ENCODE data around the gene POLA1. TPM values are rescaled to one million over a fixed set of nuclear protein-coding genes. Genes with fewer than 3 reads are reported as not detected.

Gene POLA1
- total RNA-seq, 1 donor from 2014 or later, result 7.4 TPM

DNA sequence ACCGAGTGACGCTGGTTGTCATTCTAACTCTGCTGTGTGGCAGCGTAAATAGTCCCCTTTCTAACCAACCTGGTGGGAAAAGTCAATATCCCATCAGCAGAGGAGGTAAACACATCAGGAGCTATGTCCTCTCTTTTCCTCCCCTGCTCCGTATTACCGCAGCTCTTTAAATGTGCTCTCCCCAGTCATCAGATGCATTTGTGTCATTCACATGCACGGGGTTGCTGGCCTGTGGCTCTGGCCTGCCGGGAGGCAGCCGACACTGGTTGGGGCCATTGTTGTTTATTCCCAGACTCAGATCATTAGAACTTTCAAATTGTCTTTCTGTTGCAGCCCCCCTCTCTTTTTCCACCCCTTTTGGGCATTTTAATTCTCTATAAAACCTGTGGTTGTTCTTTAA lies 300.2 kb downstream of the POLA1 start:
- DNase-seq (ENCODE audit: low read depth) (no peak), FAIRE-seq (no peak)
- no peak overlapping the region for H3K4me3 ChIP-seq (ENCODE audit: low read depth, low read length)
- H3K36me3 ChIP-seq (ENCODE audit: control insufficient read depth, insufficient read depth, low read length), result no peaks in the 10 kb centered on the region
- H3K27me3 ChIP-seq (ENCODE audit: control insufficient read depth, insufficient read depth, low read length), result no peaks in the 10 kb centered on the region
- TF ChIP-seq CTCF (IDR thresholded peaks at IDR 0.05; ENCODE audit: insufficient read depth, low read length, severe bottlenecking), result no peak

DNA sequence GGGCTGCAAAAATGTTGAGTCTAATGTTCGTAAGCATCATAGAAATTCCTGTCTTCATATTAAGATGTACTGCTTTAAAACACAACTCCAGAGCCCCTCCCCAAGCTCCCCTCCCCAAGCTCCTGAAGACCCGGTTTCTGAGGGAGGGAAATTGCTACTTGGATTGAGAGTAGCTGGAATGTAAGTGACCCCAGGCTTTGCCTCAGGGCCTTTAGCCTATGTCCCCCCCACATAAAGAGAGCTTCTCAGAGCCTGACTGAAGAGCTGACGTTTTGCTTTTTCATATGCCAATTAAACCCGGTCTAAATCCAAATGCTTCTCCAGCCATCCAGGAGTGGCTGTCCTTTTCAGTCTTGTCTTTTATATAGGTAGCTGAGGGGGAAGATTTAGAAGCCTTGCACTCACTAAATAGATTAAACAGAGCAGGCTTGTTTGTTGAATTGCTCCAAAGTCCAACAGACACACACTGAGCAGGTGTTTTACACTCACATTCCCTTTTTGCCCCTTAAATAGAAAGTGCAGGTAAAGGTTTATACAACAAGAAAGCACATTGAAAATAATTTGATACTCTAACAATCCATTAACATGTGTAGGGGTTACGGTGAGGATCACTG lies 302.5 kb downstream of the POLA1 start:
- no peak for DNase-seq (ENCODE audit: low read depth)
- H3K36me3 ChIP-seq (ENCODE audit: control insufficient read depth, insufficient read depth, low read length), result no peaks in the 10 kb centered on the region
- no peaks in the 10 kb centered on the region for H3K27me3 ChIP-seq (ENCODE audit: control insufficient read depth, insufficient read depth, low read length)
- no peak overlapping the region for H3K4me3 ChIP-seq (ENCODE audit: low read depth, low read length)
- no peak for FAIRE-seq
- no peak for TF ChIP-seq CTCF (IDR thresholded peaks at IDR 0.05; ENCODE audit: insufficient read depth, low read length, severe bottlenecking)

- Histone ChIP-seq H3K4me3 (ENCODE audit: low read depth, low read length) (no peak overlapping the region), H3K36me3 (ENCODE audit: control insufficient read depth, insufficient read depth, low read length) (no peaks in the 10 kb centered on the region), H3K27me3 (ENCODE audit: control insufficient read depth, insufficient read depth, low read length) (peaks cover 2% of the 10 kb centered on the region)
- no peak for FAIRE-seq
- TF ChIP-seq CTCF (IDR thresholded peaks at IDR 0.05; ENCODE audit: insufficient read depth, low read length, severe bottlenecking), result no peak
- no peak for DNase-seq (ENCODE audit: low read depth)
These were observed 305.8 kb downstream of the POLA1 start for GRCh38 chrX:24999511-24999910.

GRCh38 chrX:25001808-25002660 lies 308.3 kb downstream of the POLA1 start:
- Histone ChIP-seq H3K4me3 (ENCODE audit: low read depth, low read length) (no peak overlapping the region), H3K36me3 (ENCODE audit: control insufficient read depth, insufficient read depth, low read length) (no peaks in the 10 kb centered on the region), H3K27me3 (ENCODE audit: control insufficient read depth, insufficient read depth, low read length) (peaks cover 9% of the 10 kb centered on the region)
- no peak for TF ChIP-seq CTCF (IDR thresholded peaks at IDR 0.05; ENCODE audit: insufficient read depth, low read length, severe bottlenecking)
- DNase-seq (ENCODE audit: low read depth) (no peak), FAIRE-seq (no peak)

DNA sequence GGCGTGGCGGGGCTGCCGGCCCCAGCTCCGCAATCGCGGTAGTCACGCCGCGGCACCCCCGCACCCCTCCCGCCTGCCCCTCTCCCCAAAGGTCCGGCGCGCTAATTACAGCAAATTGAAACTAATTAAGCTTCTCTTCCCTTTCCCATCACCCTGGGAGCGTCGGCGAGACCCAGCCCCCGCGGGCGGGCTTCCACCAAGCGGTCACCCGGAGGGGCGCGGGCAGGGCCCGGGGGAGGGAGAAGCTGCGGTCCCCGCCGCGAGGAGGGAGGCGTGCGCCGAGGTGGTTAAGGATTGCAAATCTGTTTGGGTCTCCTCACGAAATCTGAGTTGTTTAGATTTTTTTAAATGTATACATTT lies 308.9 kb downstream of the POLA1 start:
- DNase-seq (ENCODE audit: low read depth) (no peak), FAIRE-seq (no peak)
- peaks cover 9% of the 10 kb centered on the region for H3K27me3 ChIP-seq (ENCODE audit: control insufficient read depth, insufficient read depth, low read length)
- no peaks in the 10 kb centered on the region for H3K36me3 ChIP-seq (ENCODE audit: control insufficient read depth, insufficient read depth, low read length)
- no peak for TF ChIP-seq CTCF (IDR thresholded peaks at IDR 0.05; ENCODE audit: insufficient read depth, low read length, severe bottlenecking)
- H3K4me3 ChIP-seq (ENCODE audit: low read depth, low read length), result peak overlapping the region; percentile 36
